ENCODE measurements around the gene RAB44. TPM values are rescaled to one million over a fixed set of nuclear protein-coding genes. Genes with fewer than 3 reads are reported as not detected.

RAB44 gene
- total and polyA plus RNA-seq, 2 of the 13 experiments (the other 11 are each of a cell fraction or from before 2014, with no cell fraction given): not detected

DNA sequence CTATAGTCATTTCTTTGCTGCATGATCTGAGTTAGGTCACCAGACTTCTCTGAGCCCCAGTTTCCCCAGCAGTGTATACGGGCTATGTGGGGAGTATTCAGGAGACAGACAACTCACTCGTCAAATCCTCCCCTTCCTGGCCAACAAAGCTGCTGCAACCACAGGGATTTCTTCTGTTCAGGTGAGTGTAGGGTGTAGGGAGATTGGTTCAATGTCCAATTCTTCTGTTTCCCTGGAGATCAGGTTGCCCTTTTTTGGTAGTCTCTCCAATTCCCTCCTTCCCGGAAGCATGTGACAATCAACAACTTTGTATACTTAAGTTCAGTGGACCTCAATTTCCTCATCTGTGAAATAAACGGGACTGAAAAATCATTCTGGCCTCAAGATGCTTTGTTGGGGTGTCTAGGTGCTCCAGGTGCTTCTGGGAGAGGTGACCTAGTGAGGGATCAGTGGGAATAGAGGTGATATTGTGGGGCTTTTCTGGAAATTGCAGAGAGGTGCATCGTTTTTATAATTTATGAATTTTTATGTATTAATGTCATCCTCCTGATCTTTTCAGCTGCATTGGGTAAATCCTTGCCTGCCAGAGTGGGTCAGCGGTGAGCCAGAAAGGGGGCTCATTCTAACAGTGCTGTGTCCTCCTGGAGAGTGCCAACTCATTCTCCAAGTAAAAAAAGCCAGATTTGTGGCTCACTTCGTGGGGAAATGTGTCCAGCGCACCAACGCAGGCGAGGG lies 19.7 kb upstream of the RAB44 start (continued):
- TF ChIP-seq, protein P1, sequence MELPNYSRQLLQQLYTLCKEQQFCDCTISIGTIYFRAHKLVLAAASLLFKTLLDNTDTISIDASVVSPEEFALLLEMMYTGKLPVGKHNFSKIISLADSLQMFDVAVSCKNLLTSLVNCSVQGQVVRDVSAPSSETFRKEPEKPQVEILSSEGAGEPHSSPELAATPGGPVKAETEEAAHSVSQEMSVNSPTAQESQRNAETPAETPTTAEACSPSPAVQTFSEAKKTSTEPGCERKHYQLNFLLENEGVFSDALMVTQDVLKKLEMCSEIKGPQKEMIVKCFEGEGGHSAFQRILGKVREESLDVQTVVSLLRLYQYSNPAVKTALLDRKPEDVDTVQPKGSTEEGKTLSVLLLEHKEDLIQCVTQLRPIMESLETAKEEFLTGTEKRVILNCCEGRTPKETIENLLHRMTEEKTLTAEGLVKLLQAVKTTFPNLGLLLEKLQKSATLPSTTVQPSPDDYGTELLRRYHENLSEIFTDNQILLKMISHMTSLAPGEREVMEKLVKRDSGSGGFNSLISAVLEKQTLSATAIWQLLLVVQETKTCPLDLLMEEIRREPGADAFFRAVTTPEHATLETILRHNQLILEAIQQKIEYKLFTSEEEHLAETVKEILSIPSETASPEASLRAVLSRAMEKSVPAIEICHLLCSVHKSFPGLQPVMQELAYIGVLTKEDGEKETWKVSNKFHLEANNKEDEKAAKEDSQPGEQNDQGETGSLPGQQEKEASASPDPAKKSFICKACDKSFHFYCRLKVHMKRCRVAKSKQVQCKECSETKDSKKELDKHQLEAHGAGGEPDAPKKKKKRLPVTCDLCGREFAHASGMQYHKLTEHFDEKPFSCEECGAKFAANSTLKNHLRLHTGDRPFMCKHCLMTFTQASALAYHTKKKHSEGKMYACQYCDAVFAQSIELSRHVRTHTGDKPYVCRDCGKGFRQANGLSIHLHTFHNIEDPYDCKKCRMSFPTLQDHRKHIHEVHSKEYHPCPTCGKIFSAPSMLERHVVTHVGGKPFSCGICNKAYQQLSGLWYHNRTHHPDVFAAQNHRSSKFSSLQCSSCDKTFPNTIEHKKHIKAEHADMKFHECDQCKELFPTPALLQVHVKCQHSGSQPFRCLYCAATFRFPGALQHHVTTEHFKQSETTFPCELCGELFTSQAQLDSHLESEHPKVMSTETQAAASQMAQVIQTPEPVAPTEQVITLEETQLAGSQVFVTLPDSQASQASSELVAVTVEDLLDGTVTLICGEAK (IDR thresholded peaks at IDR 0.05): no peak
- TF ChIP-seq, protein P1 (CRISPR knock-in tag; IDR thresholded peaks at IDR 0.05): no peak
- peak; percentile 12 for TF ChIP-seq SKI (IDR thresholded peaks at IDR 0.05; ENCODE audit: partially characterized antibody)
- TF ChIP-seq RFX3 (CRISPR knock-in tag; IDR thresholded peaks at IDR 0.05): peak; percentile 68; the same call in 1 of the 2 replicates
- no peak for TF ChIP-seq ZFX (CRISPR knock-in tag; IDR thresholded peaks at IDR 0.05; ENCODE audit: low read depth)
- 0 out of 2 replicates have a peak, but pooled peaks have one; percentile 29 for TF ChIP-seq FOXP1 (IDR thresholded peaks at IDR 0.05)
- TF ChIP-seq FOXP1 (CRISPR knock-in tag; IDR thresholded peaks at IDR 0.05): peak; percentile 78
- no peak; the same call in 1 of the 2 replicates for TF ChIP-seq ZBTB21 (CRISPR knock-in tag; IDR thresholded peaks at IDR 0.05)
- no peak for TF ChIP-seq SP1 (IDR thresholded peaks at IDR 0.05)
- TF ChIP-seq SP1 (CRISPR knock-in tag; IDR thresholded peaks at IDR 0.05): no peak
- TF ChIP-seq, protein P2, sequence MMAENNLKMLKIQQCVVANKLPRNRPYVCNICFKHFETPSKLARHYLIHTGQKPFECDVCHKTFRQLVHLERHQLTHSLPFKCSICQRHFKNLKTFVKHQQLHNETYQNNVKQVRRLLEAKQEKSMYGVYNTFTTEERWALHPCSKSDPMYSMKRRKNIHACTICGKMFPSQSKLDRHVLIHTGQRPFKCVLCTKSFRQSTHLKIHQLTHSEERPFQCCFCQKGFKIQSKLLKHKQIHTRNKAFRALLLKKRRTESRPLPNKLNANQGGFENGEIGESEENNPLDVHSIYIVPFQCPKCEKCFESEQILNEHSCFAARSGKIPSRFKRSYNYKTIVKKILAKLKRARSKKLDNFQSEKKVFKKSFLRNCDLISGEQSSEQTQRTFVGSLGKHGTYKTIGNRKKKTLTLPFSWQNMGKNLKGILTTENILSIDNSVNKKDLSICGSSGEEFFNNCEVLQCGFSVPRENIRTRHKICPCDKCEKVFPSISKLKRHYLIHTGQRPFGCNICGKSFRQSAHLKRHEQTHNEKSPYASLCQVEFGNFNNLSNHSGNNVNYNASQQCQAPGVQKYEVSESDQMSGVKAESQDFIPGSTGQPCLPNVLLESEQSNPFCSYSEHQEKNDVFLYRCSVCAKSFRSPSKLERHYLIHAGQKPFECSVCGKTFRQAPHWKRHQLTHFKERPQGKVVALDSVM (CRISPR knock-in tag; IDR thresholded peaks at IDR 0.05): no peak
- peak; percentile 58; the same call in 1 of the 2 replicates for TF ChIP-seq ZNF816 (CRISPR knock-in tag; IDR thresholded peaks at IDR 0.05; ENCODE audit: borderline replicate concordance)
- TF ChIP-seq ZNF766 (CRISPR knock-in tag; IDR thresholded peaks at IDR 0.05; ENCODE audit: borderline replicate concordance): no peak
- TF ChIP-seq KDM6A (CRISPR knock-in tag; IDR thresholded peaks at IDR 0.05; ENCODE audit: low read depth): peak; percentile 69
- TF ChIP-seq SALL1 (CRISPR knock-in tag; IDR thresholded peaks at IDR 0.05): peak; percentile 55; the same call in 1 of the 2 replicates
- peak; percentile 70 for TF ChIP-seq ASH2L (IDR thresholded peaks at IDR 0.05; ENCODE audit: insufficient read length, low read depth, low read length)
- TF ChIP-seq, protein P3, sequence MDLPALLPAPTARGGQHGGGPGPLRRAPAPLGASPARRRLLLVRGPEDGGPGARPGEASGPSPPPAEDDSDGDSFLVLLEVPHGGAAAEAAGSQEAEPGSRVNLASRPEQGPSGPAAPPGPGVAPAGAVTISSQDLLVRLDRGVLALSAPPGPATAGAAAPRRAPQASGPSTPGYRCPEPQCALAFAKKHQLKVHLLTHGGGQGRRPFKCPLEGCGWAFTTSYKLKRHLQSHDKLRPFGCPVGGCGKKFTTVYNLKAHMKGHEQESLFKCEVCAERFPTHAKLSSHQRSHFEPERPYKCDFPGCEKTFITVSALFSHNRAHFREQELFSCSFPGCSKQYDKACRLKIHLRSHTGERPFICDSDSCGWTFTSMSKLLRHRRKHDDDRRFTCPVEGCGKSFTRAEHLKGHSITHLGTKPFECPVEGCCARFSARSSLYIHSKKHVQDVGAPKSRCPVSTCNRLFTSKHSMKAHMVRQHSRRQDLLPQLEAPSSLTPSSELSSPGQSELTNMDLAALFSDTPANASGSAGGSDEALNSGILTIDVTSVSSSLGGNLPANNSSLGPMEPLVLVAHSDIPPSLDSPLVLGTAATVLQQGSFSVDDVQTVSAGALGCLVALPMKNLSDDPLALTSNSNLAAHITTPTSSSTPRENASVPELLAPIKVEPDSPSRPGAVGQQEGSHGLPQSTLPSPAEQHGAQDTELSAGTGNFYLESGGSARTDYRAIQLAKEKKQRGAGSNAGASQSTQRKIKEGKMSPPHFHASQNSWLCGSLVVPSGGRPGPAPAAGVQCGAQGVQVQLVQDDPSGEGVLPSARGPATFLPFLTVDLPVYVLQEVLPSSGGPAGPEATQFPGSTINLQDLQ (CRISPR knock-in tag; IDR thresholded peaks at IDR 0.05): no peak
- no peak for TF ChIP-seq PLRG1 (conservative IDR thresholded peaks at IDR 0.05)
